ENCODE results near the gene GOT1.

The GOT1 gene

GRCh38 chr10:99430451-99431189 is at the start of gene GOT1:
TSS of gene GOT1 (minus strand) at chr10:99430624. CDS start at chr10:99430565, 59 bp downstream.
- peak; percentile 99 for DNase-seq

- DNase-seq = no peak
Measured at GRCh38 chr10:99470327-99470726, 39.9 kb upstream of the GOT1 start.

- DNase-seq = no peak
Measured at GRCh38 chr10:99467236-99467999, 37.0 kb upstream of the GOT1 start.

GRCh38 chr10:99466632-99467223 is 36.3 kb upstream of the GOT1 start:
- DNase-seq = no peak

- no peak for DNase-seq
Measured at GRCh38 chr10:99461230-99461629, 30.8 kb upstream of the GOT1 start.

- DNase-seq = no peak
Measured at GRCh38 chr10:99460070-99460469, 29.6 kb upstream of the GOT1 start.

- no peak for DNase-seq
Measured at GRCh38 chr10:99459217-99459616, 28.8 kb upstream of the GOT1 start.

- DNase-seq = no peak
Measured at GRCh38 chr10:99457813-99458212, 27.4 kb upstream of the GOT1 start.

- no peak for DNase-seq
Measured at GRCh38 chr10:99456931-99457288, 26.5 kb upstream of the GOT1 start.

GRCh38 chr10:99456207-99456930 is 25.9 kb upstream of the GOT1 start:
- DNase-seq = no peak

GRCh38 chr10:99451981-99452380 is 21.6 kb upstream of the GOT1 start:
- no peak for DNase-seq

- no peak for DNase-seq
Measured at GRCh38 chr10:99451499-99451788, 21.0 kb upstream of the GOT1 start.

- no peak for DNase-seq
Measured at GRCh38 chr10:99450624-99451498, 20.4 kb upstream of the GOT1 start.

GRCh38 chr10:99450156-99450555 is 19.7 kb upstream of the GOT1 start:
- DNase-seq = no peak

GRCh38 chr10:99449023-99449422 is 18.6 kb upstream of the GOT1 start:
- DNase-seq = no peak

- DNase-seq = no peak
Measured at GRCh38 chr10:99444383-99445045, 14.1 kb upstream of the GOT1 start.

GRCh38 chr10:99443500-99443899 is 13.1 kb upstream of the GOT1 start:
- no peak for DNase-seq

GRCh38 chr10:99442394-99442793 is 12.0 kb upstream of the GOT1 start:
- no peak for DNase-seq

- DNase-seq = no peak
Measured at GRCh38 chr10:99438890-99439289, 8.5 kb upstream of the GOT1 start.

- DNase-seq = peak; percentile 90
Measured at GRCh38 chr10:99435986-99436638, 5.7 kb upstream of the GOT1 start.

GRCh38 chr10:99433378-99434020 is 3.1 kb upstream of the GOT1 start:
- peak; percentile 28 for DNase-seq

All from hematopoietic multipotent progenitor cell treated with erythropoietin and hydrocortisone succinate and interleukin-3 and kit ligand, for 6 days (in vitro differentiated cells).